Activated CD8-positive, alpha-beta memory T cell treated with anti-CD3 and anti-CD28 coated beads, Interleukin-2, amount 50 U/mL, for 48 hours (primary cell): Measurements from ENCODE around the gene TMEM151A.
"Not testable (repeated sequence)": the region's sequence is repeated elsewhere in the genome, so short reads cannot be mapped to it uniquely, and the experiment has no call there.

Source experiments
- DNase-seq: peaks from one replicate; pipeline ENCODE4 v3.0.0-alpha.2; 2020

Gene TMEM151A

DNA sequence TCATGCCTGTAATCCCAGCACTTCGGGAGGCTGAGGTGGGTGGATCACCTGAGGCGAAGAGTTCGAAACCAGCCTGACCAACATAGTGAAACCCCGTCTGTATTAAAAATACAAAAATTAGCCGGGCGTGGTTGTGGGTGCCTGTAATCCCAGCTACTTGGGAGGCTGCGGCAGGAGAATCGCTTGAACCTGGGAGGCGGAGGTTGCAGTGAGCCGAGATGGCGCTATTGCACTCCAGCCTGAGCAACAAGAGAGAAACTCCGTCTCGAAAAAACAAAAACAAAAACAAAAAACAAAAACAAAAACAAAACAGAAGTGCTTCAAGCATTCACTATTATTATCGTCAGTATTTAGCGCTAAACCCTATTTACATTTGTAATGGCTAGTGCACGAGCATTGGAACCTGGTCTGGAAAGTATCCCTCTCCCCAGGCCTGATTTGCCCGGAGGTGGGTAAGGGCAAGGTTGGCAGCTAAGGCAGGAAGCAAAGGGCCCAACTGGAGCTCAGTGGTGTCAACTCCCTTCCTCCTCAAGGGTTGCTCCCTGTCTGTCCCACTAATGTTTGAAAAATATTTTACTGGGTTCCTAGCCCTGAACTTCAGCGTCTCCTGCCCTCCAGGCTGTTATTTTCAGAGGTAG lies 19.2 kb downstream of the TMEM151A start:
- DNase-seq = not testable (repeated sequence)

DNA sequence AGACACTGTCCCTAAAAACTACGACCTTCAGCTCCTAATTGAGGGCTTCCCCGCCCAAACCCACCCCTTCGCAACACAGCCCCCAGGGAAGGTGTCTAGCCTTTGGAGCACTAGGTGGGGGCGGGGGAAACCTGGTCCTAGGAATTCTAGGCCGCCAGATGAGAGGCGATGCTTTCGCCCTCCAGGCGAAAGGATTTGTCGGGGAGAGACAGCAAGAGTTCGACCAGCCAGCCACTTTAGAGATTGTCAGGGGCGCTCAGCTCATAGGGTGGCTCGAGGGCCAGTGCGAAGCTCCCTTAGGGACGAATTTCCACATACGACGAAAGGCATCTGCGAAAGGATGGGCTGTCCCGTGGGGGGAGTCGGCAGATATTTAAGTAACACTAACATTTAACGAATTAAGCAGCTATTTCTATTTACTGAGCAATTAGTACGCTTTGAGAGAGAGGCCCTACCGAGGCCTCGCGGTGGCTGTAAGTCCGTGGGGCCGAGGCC lies 19.8 kb downstream of the TMEM151A start:
- DNase-seq = no peak

DNA sequence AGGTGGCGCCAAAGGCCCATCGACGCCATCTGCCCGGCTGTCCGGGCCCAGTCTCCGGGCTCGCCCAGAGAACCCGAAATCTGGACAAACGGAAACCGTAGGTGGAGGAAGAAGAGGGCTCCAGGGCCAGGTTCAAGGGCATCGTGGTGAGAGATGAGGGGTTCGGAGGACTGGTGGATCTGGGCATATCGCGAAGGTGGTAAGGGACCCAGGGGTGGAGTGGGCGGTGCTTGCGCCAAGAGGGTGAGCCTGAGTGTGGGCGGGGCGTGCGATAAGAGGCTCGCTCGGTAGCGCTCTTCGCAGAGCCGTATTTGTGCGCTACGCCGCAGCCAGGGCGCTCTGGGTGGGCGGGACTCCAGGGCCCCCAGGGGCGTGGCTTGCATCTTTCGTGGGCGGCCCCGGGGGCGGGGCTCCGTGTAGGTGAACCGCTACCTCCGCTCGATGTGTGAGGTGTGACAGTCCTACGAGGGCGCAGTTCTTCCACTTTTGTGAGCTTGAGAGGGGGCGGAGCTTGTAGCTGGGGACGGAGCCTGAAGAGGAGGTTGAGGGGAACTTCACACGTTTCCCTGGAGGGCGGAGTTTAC lies 20.4 kb downstream of the TMEM151A start:
- DNase-seq = peak; percentile 99

DNA sequence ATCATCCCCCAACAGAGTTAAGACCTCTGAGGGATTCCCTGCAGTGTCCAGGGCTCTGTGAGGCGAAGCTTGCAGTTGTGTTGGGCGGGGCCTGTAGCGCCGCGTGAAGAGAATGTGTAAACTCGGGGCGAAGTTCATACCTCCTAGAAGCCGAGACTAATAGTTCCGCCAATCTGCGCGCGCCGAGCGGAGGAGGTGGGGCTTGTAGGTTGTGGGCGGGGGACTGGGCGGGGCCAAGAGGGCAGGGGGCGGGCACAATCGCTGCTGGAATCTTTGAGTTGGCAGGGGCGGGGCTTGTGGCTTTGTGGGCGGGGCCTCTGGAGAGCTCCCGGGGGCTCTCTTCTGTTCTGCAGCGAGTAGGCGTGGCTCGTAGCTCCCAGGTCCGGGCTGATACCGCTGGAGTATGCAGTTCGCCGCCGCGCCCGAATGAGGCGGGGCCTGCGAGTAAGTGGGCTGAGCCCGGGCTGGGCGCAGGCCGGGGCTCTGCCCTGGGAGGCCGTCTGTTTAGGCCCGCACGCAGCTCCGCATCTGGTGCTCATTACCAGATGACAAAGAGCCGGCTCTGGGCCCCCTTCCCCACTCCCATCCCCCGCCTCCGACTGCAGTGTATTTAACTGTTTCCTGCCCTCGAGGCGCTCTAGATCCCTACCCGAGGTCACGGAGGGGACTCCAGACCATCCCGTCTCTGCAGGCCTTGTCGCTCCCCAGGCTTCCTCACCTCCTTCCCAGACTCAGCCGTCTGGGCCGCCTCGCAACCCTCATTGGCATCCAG lies 21.0 kb downstream of the TMEM151A start:
- peak; percentile 100 for DNase-seq

DNA sequence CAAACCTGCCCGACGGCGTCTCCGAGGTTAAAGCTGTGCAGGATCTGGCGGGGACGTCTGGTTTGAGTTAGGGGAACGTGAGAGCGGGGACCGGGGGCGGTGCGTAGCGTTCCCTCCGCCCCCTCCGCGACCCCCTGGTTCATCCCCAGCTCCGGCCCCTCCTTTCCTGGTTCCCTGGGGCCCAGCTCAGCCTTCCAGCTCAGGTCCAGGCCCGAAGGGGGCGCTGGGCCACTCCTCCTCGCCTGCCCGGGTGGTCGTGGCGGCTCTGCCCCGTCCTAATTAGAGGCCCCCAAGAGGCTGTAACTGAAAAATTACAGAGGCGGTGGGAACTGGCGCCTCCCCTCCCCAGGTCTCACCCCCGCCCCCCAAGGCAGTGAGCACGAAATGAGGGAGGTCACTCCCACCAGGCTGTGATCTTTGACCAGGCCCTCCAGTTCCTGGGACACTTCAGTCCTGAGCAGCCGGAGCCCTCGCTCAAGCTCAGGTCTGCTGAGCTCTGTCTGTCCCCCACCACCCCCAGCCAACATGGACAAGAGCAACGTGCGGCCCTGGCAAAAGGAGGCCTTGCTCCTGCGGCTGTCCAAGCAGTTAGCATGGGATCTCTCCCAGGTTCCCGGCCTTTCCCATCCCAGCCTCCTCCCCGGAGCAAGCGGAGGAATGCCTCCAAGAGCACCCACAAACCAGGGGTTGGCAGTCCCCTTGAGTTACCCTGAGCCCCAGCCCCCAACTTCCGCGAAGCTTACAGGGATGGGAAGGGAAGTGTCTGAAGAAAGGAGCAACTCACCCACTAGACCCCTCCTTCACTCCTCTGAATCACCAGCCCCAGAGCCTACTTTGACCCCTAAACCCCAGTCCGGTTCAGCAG lies 21.9 kb downstream of the TMEM151A start:
- DNase-seq = peak; percentile 65

DNA sequence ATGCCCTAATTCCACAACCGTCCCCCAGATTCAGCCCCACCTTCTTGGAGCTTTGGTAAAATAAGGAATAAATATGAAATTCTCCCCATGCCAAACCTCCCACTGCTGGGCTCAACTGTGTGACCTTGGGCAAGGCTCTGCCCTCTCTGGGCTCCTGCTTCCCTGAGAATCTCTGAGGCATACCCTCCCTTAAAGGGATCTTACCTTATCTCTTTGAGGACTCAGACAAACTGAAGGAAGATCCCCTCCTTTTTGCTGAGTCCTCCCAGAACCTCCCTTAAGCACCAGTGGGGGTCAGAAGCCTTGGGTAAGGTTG lies 22.4 kb downstream of the TMEM151A start:
- DNase-seq = no peak

DNA sequence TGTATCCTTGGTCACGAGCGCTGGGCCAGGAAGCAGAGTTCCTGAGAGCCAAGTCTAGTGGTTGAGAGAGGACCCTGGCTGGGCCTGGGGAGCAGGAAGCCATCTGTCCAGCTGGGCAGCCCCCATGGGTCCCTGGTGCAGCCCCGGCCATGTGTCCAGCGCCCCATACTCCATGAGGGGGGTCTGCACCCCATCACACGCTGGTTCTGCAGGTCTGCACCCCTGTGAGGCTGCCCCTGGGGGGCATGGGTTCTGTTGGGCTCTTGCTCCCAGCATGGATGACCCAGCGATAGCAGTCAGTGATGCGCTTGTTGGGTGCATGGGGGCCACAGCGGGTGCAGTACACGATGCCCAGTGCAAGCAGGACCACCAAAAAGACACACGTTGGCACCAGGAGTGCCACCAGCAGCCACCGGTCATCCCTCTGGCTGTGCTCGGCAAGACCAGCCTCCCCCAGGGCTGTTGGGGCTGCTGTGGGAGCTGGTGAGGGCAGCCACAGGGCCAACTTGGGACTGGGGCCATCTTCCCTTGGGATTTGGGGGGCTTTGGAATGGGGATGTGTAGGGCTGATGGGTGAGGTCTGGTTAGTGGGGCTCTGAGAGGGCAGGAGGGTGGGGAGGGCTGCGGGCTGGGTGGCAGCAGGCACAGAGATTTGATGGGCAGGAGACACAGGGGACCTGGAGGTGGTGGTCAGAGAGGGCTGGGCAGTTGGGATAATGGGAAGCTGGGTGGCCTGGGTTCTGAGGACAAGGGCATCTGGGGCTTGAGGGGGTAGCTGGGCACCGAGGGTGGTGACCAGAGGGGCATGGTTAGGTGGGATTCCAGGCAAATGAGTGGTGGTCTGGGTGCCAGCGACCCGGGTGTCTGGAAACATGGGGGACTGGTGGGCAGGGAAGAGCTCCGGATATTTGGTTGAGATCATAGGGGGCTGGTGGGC lies 23.1 kb downstream of the TMEM151A start:
- peak; percentile 57 for DNase-seq

DNA sequence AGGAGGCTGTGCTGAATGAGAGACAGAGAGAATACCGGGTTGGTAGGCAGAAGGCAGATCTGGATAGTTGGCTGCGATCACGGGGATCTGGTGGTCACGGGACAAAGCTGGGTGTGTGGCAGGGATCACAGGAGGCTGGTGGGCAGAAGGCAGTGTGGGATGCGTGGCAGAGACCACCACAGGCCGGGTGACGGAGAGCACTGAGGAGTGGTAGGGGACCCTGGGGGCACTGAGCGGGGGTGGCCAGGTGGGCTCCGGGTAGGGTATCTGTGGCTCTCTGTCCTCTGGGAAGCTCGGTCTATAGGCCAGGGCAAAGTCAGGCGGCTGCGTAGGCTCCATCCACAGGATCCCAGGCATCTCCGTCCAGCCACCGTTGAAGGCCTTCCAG lies 23.8 kb downstream of the TMEM151A start:
- no peak for DNase-seq

DNA sequence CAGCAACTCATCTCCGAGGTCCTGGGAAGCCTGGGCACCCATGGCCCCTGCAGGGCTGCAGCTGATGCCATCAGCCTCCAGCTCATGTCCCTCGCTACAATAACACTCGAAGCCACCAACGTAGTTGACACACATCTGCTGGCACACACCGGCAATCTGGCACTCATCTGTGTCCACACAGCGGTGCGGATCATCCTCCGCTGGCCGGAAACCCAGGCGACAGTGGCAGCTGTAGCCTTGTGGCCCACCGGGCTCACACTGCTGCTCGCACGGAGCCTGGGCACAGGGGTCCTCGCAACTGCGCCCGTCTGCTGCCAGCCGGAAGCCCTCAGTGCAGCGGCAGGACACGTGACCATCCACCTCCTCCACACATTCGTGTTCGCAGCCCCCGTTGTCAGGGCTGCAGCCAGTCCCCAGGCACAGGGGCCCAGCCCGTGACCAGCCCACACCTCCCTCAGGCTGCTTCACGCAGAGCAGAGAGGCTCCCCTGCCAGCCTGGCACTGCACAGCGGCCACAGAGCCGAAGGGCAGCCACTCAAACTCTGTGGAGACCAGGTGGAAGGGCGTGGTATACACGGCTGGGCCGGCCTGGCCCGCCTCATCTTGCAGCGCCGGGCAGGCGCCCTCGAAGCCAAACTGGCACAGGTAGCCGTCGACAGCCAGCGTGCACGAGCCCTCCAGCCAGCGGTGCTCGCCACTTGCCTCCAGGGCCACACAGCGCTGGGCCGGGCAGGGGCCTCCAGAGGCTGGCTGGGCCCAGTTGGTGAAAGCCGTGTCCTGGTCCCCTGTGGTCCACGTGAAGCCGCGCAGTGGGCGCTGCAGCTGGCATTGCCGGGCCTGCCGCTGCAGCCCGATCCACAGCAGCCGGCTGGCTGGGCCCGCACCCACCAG lies 24.5 kb downstream of the TMEM151A start:
- DNase-seq = peak; percentile 68

DNA sequence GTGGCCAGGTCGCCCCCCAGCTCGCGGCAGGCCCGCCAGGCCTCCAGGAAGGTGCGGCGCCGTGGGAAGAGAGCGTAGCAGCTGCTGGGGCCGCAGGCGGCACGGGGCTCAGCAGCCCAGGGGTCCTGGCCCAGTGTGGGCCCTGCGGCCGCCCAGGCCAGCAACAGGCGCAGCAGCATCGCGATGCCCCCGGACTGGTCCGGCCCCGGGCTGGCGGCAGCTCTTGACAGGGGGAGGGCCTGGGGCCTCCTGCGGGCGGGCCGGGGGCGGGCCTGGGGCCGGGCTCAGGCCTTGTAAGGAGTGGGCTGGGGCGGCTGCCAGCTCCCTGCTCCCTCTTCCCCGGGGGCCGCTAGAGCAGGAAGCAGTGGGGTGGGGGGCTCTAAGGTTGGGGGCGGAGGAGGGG lies 25.2 kb downstream of the TMEM151A start, which contains the start of gene CD248:
Gene CD248, minus strand, starts transcription at position 196 of the 403 bp plus-strand sequence. Its CDS starts 17 bp downstream, at position 179.
- DNase-seq = no peak

DNA sequence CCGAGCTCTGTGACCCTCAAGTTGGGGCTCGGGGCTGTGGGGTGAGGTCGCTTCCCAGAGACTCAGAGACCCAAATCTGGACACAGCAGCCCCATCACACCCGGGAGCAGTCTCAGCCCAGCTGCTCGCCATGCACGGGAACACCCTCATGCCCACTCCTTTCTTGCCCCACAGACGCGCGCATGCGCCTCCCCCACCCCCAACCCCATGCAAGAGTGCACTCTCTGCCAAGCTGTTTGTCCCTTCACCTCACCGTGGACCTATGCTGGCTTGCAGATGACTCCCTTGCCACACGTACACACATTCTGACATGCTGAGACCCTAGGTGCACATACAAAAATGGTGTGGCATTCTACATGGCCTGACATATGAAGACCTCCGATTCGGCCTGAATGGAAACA lies 25.6 kb downstream of the TMEM151A start:
- peak; percentile 79 for DNase-seq

DNA sequence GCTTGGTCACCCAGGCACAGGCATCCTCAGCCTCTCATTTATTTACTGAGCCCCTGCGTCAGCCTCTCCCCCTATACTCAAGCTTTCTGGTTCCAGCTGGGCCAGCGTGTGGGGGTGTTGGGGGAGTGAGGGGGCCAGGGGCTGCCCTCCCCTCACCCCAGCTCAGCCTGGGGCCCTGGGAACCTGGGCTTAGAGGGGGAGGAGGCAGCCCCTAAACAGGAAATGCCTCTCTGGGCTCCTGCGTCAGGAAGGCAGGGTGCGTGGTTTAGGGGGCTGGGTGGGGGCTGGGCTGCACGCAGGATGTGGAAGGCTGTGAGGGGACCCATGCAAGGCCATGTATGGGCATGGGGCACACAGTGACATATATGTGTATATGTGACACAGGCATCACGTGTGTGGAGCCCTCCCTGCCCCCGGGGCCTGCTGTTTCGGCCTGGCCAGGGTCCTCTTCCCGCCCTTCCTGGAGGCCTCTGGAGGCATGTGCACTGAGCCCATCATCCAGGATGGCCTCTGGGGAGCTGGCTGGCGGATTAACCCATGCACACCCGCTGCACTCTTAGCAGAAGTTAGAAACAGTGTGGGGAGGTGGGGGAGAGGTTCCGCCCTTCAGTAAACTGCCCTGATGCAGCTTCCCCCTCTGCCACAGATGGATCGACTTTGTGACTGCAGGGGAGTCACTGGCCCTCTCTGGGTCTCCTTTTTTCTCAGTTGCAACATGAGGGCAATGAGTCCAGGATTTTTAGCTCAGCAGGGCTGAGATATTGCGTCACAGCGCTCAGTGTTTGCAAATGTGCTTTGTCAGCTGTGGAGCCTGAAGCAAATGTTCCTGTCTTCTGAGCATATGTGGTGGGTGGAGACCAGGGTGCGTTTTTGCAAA lies 26.3 kb downstream of the TMEM151A start:
- peak; percentile 79 for DNase-seq

DNA sequence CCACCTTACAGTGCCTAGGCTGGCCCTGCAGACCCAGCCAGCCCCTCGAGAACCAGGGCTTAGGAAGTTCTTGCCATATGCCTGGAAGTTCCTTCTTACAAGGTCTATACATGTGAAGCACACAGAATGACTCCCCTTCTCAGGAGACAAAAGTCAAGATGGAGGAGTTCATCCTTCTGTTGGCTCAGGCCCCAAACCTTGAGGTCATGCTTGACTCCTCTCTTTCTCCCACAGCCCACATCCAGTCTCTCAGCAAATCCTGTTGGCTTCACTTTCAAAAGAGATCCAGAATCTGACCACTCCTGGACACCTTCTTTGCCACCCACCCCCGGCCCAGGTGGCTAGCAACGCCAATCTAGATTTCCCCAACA lies 26.9 kb downstream of the TMEM151A start:
- peak; percentile 46 for DNase-seq

DNA sequence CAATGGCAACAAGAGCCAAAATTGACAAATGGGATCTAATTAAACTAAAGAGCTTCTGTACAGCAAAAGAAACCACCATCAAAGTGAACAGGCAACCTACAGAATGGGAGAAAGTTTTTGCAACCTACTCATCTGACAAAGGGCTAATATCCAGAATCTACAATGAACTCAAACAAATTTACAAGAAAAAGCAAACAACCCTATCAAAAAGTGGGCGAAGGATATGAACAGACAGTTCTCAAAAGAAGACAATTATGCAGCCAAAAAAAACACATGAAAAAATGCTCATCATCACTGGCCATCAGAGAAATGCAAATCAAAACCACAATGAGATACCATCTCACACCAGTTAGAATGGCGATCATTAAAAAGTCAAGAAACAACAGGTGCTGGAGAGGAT lies 28.6 kb downstream of the TMEM151A start:
- not testable (repeated sequence) for DNase-seq

DNA sequence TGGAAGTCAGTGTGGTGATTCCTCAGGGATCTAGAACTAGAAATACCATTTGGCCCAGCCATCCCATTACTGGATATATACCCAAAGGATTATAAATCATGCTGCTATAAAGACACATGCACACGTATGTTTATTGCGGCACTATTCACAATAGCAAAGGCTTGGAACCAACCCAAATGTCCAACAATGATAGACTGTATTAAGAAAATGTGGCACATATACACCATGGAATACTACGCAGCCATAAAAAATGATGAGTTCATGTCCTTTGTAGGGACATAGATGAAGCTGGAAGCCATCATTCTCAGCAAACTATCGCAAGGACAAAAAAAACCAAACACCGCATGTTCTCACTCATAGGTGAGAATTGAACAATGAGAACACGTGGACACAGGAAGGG lies 29.1 kb downstream of the TMEM151A start:
- not testable (repeated sequence) for DNase-seq

DNA sequence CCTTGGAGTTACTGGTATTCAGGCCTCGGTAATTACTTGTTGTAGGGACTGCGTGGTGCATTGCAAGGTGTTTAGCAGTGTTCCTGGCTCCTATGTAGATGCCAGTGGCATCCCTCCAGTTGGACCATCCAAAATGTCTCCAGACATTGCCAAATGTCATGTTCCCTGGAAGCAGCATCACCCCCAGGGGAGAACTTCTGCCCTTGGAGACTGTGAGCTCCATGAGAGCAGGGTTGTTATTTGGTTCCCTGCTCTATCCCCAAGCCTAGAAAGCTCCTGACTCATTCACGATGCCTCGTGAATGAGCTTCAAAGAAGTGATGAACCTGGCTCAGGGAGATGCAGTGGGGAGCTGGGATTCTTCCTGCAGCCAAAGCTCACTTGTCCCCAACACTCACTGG lies 29.9 kb downstream of the TMEM151A start:
- DNase-seq = no peak

DNA sequence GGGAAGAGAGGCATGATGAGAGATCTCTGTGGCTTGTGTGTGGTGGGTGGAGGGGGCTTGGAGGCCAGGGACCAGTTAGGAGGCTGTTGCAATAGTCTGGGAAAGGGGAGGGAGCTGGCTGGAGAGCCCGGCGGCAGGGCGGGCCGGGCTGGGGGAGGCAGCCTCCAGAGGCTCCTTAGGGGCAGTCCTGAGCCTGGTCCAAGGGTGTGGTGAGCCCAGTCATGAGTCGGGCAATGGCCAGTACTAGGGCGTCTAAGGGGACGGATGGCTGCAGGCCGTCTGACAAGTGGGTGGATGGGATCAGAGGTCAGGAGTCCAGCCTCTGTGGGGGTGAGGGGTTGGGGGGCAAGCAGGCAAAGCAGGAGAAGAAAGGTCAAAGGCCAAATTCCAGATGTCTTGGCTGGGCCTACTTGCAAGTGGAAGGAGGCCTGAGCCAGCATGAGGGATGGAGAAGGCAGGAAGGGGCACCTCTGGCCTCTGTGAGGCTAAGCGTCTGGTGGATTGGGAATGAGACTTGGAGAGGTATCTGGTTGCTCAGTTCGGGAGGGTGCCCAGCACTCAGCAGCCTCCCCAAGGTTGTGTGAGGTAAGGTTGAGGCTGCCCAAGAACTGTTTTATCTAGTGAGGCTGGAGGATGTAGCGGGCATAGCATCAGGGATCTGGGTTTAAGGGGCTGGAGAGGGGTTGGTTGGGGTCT lies 31.2 kb downstream of the TMEM151A start:
- no peak for DNase-seq

DNA sequence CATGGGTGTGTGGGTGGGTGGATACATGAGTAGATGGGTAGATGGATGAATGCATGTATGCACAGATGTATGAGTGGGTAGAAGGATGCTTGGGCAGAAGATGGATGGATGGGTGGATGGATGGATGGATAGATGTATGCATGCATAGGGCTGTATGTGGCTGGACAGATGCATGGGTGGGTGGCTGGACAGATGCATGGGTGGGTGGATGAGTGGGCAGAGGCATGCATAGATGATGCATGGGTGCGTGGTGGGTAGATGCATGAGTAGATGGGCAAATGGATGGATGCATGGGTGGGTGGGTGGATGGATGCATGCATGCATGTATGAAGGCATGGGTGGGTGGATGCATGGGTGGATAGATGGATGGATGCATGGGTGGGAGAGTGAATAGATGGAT lies 32.0 kb downstream of the TMEM151A start:
- no peak for DNase-seq

DNA sequence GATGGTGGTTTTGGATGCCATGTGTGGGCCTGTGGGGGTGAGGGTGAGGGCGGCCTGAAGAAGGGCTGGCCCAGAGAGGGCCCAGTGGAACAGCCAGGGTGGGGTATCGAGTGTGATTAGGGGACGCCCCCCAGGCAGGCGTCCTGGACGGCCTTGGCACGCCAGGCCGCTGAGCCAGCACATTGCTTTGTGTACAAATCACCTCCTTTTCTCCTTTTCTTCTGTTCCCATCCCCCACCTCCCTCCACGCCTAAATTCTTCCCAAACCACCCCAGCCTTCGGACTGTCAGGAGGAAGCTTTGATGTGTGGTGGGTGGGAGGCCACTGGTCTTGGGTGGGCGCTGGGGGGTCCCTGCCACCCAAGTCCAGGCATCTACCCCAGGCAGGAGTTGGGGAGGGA lies 33.0 kb downstream of the TMEM151A start:
- no peak for DNase-seq
